Smooth muscle cell (in vitro differentiated cells): Measurements from ENCODE around the gene SYT17. TPM values are rescaled to one million over a fixed set of nuclear protein-coding genes. Genes with fewer than 3 reads are reported as not detected.

ENCODE experiments used
- DNase-seq: peaks from one replicate; lab custom pipeline; 2025; ENCODE audit not compliant: unreplicated experiment; lab: John Stamatoyannopoulos, UW
- H2AFZ ChIP-seq: fragments of 200-600 bp; sonication (generic); 2 replicates; pipeline ENCODE4 v1.6.0; 2016; ENCODE audit warnings: antibody characterized with exemption, low read depth, mild to moderate bottlenecking
- H3F3A ChIP-seq: fragments of 200-600 bp; sonication (generic); 2 replicates; pipeline ENCODE4 v1.6.0; 2017; ENCODE audit warnings: antibody characterized with exemption, low read depth
- H3K27ac ChIP-seq: fragments of 200-600 bp; sonication (generic); 2 replicates; pipeline ENCODE4 v1.5.1; 2016; ENCODE audit warnings: low read depth, mild to moderate bottlenecking
- H3K27me3 ChIP-seq: fragments of 200-600 bp; sonication (generic); 2 replicates; pipeline ENCODE4 v1.6.1; 2016; ENCODE audit warnings: low read depth, mild to moderate bottlenecking
- H3K36me3 ChIP-seq: fragments of 200-600 bp; sonication (generic); 2 replicates; pipeline ENCODE4 v1.5.1; 2016; ENCODE audit warnings: low read depth
- H3K4me1 ChIP-seq: fragments of 200-600 bp; sonication (generic); 2 replicates; pipeline ENCODE4 v1.5.1; 2016; ENCODE audit warnings: low read depth
- H3K4me2 ChIP-seq: fragments of 200-600 bp; sonication (generic); 2 replicates; pipeline ENCODE4 v1.6.0; 2016; ENCODE audit warnings: mild to moderate bottlenecking
- H3K4me3 ChIP-seq: fragments of 200-600 bp; sonication (generic); 2 replicates; pipeline ENCODE4 v1.5.1; 2016; ENCODE audit warnings: mild to moderate bottlenecking
- H3K79me2 ChIP-seq: fragments of 200-600 bp; sonication (generic); 2 replicates; pipeline ENCODE4 v1.6.0; 2016; ENCODE audit warnings: low read depth, mild to moderate bottlenecking
- H3K9ac ChIP-seq: fragments of 200-600 bp; sonication (generic); 2 replicates; pipeline ENCODE4 v1.6.0; 2016; ENCODE audit warnings: low read depth
- H3K9me3 ChIP-seq: fragments of 200-600 bp; sonication (generic); replicated peaks from 2 replicates; pipeline ENCODE4 v1.5.1; 2016; ENCODE audit warnings: low read depth
- H4K20me1 ChIP-seq: fragments of 200-600 bp; sonication (generic); 2 replicates; pipeline ENCODE4 v1.6.0; 2016; ENCODE audit warnings: low read depth
- CTCF ChIP-seq: fragments of 200-600 bp; sonication (generic); IDR thresholded peaks from 2 replicates; pipeline ENCODE4 v1.5.1; 2017; ENCODE audit warnings: borderline replicate concordance, mild to moderate bottlenecking, antibody characterized with exemption; ENCODE audit not compliant: insufficient read depth, poor library complexity, severe bottlenecking
- WGBS: methylation state at CpG from one replicate; pipeline ENCODE4 v1.1.7; 2016; ENCODE audit warnings: low lambda C conversion rate; 5-methylcytosine and 5-hydroxymethylcytosine counted together
- polyA plus RNA-seq: library from polyadenylated mRNA; unstranded; fragments of >200 nt; fragmentation: Nextera tagmentation; extraction: Ambion mirVana; gene quantifications from 2 replicates; pipeline ENCODE4 v1.2.1, GENCODE V29; 2016
- total RNA-seq: library from RNA; depleted of rRNA; stranded (reverse); fragments of >200 nt; gene quantifications from 2 replicates; pipeline ENCODE4 v1.2.3, GENCODE V29; 2014

SYT17 gene
- 2.0 and 2.2 TPM in 2 replicates for total RNA-seq
- 3.9 and 4.0 TPM in 2 replicates for polyA plus RNA-seq

- Histone ChIP-seq H3K27ac (no peak within 1 kb of the TSS), H2AFZ (peak within 1 kb of the TSS; percentile 86), H3F3A (no peaks in the 10 kb centered on the region), H3K4me2 (peak within 1 kb of the TSS; percentile 97), H4K20me1 (no peaks in the 10 kb centered on the region), H3K9me3 (no peaks in the 10 kb centered on the region), H3K79me2 (no peaks in the 10 kb centered on the region), H3K36me3 (no peaks in the 10 kb centered on the region), H3K4me1 (peaks cover 8% of the 10 kb centered on the region), H3K9ac (no peak within 1 kb of the TSS), H3K4me3 (peak within 1 kb of the TSS; percentile 70), H3K27me3 (no peaks in the 10 kb centered on the region)
- DNase-seq, result peak; percentile 27
- 1% methylated on average over 52 of the region's 63 CpGs for WGBS
- peak; percentile 70 for TF ChIP-seq CTCF
These were observed at the start of gene SYT17 for GRCh38 chr16:19167710-19168370. TSS of gene SYT17 (plus strand) at chr16:19168240. CDS start at chr16:19168647, 407 bp downstream.

- Histone ChIP-seq H3K4me2 (peak overlapping the region; percentile 85), H3K36me3 (no peaks in the 10 kb centered on the region), H3K9me3 (no peaks in the 10 kb centered on the region), H2AFZ (no peak overlapping the region), H4K20me1 (peaks cover 46% of the 10 kb centered on the region), H3K79me2 (peaks cover 38% of the 10 kb centered on the region), H3K27ac (peak overlapping the region; percentile 94), H3F3A (peaks cover 36% of the 10 kb centered on the region), H3K4me3 (peak overlapping the region; percentile 43), H3K9ac (peak overlapping the region; percentile 88), H3K4me1 (peaks cover 38% of the 10 kb centered on the region), H3K27me3 (no peaks in the 10 kb centered on the region)
- WGBS, result 19% methylated on average over 6 of the region's 6 CpGs
- no peak for DNase-seq
- no peak for TF ChIP-seq CTCF
These were observed 49.1 kb upstream of the SYT17 start for GRCh38 chr16:19118938-19119431.

GRCh38 chr16:19119564-19119963, 48.5 kb upstream of the SYT17 start:
- H3K4me3 ChIP-seq, result peak overlapping the region; percentile 43
- H4K20me1 ChIP-seq, result peaks cover 44% of the 10 kb centered on the region
- H3K36me3 ChIP-seq, result no peaks in the 10 kb centered on the region
- H3F3A ChIP-seq, result peaks cover 36% of the 10 kb centered on the region
- no peak for DNase-seq
- H3K4me1 ChIP-seq, result peaks cover 36% of the 10 kb centered on the region
- H3K4me2 ChIP-seq, result peak overlapping the region; percentile 85
- WGBS, result 5% methylated on average over 5 of the region's 5 CpGs
- H3K79me2 ChIP-seq, result peaks cover 34% of the 10 kb centered on the region
- peak overlapping the region; percentile 94 for H3K27ac ChIP-seq
- peak overlapping the region; percentile 88 for H3K9ac ChIP-seq
- no peaks in the 10 kb centered on the region for H3K27me3 ChIP-seq
- no peak overlapping the region for H2AFZ ChIP-seq
- no peak for TF ChIP-seq CTCF
- no peaks in the 10 kb centered on the region for H3K9me3 ChIP-seq
